Adipose tissue (tissue), 3 donors: ENCODE results near the gene RABGAP1. TPM values are rescaled to one million over a fixed set of nuclear protein-coding genes. Genes with fewer than 3 reads are reported as not detected.

Experiments
- H3K27ac ChIP-seq: one replicate; pipeline ENCODE4 v1.5.1; 2013; ENCODE audit warnings: low read depth, low read length
- WGBS, 3 donors: extraction: QIAGEN DNeasy Blood & Tissue Kit; methylation state at CpG; one replicate each; pipeline ENCODE4 v1.1.7; 2013; 5-methylcytosine and 5-hydroxymethylcytosine counted together
- polyA plus RNA-seq, 3 donors: library from polyadenylated mRNA; stranded (reverse); fragments of 200-250 nt; gene quantifications; one replicate each; pipeline ENCODE4 v1.2.3, GENCODE V29; 2013
- donor health status: healthy with polysubstance abuse.
- donor health status: Bipolar disorder and iron deficiency.
- donor health status: healthy.

RABGAP1 gene
- polyA plus RNA-seq, 3 donors, result 7.9 to 16.5 (median 16.1) TPM

DNA sequence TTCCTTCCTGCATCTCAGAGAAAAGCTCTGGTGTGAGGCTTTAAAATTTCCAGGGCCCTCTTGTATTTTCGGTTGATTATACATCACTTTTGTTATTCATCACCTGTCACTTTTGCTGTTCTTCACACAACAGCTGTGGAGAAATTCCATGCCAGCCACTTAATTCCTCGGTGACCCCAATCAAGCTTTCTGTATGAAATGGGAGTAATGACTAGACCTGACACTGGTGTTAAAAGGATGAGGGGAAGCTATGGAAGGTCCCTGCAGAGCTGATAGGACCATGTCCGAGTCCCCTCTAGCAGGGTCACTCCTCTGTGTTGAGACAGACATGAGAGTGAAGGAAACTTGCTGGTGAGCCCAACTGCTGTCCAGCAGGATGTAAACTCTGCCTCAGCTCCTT is 152.3 kb downstream of the RABGAP1 start:
- no peak overlapping the region for H3K27ac ChIP-seq
- WGBS, 3 donors, result 77 to 89% (median 77%) methylated on average over 3 of the region's 3 CpGs

GRCh38 chr9:123096987-123097386 is 156.2 kb downstream of the RABGAP1 start:
- 65 to 77% (median 70%) methylated on average over 3 of the region's 3 CpGs for WGBS, 3 donors
- no peak overlapping the region for H3K27ac ChIP-seq

DNA sequence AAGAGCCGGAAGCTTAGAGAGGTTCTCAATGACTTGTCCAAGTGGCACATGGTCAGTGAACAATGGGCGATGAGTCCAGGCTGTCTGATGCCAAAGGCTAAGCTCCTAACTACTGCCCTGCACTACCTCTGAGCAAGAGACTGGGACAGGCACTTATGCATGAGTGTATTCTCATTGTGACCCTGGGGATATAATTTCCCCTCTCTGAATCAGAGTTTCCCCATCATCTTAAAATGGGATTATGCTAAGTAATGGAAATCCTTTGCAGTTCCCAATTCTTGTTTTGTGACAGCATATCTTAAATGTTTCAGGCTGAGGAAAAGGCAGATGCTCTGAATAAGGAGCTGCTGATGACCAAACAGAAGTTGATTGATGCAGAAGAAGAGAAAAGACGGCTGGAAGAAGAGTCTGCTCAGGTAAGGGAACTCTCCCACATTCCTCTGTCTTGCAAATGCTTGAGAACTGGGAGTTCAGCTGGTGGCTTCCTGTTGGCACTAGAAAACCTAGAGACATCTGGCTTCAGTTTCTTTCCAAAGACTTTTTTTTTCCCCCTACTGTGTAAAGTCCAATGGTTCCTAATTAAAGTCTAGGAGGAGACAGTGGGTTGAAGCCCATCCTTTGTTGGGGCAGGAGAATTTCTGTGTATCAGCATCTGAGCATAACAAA is 156.7 kb downstream of the RABGAP1 start:
- H3K27ac ChIP-seq, result no peak overlapping the region
- WGBS, 3 donors, result 94 to 97% (median 96%) methylated on average over 3 of the region's 3 CpGs

DNA sequence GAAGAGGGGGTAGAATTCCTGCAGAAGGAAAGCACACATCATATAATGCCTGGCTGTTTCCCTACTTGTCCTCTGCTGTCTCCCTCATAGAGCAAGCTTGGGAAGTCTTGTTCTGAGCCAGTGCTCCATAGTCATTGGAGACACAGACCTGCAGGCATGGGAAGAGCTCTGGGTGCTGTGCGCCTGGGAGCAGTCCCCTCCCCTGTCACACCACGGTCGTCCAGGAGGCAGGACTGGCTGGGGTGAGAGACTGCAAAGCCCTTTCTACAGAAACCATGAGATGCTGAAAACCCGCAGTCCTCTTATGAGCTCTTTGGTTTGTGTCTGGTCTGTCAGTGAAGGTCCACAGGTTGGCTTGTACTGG is 157.3 kb downstream of the RABGAP1 start:
- 81 to 85% (median 83%) methylated on average over 4 of the region's 4 CpGs for WGBS, 3 donors

GRCh38 chr9:123099042-123099441 is 158.2 kb downstream of the RABGAP1 start:
- H3K27ac ChIP-seq, result no peak overlapping the region
- 93 to 97% (median 93%) methylated on average over 6 of the region's 6 CpGs for WGBS, 3 donors

More for the DNA sequence above, 157.3 kb downstream of the RABGAP1 start:
- no peak overlapping the region for H3K27ac ChIP-seq

DNA sequence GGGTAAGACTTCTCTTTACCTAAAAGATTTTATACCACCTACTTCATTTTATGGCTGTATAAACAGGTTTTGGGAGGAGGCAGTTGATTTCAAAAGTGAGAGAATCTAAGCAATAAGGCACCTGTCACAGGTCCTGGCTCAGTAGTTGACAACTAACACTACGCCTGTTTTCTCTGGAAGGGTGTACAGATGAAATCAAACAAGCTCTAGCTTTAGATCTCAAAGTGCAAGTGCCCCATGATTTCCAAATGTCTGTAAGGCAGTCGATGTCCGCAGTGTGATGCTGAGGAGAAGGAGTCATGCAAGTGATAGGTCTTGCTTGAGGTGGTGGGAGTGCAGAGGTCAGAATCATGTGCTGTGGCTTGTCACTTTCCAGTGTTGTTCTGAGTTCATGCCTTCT is 158.7 kb downstream of the RABGAP1 start:
- H3K27ac ChIP-seq, result no peak overlapping the region
- 89 to 97% (median 96%) methylated on average over 3 of the region's 3 CpGs for WGBS, 3 donors

GRCh38 chr9:123102375-123103113 is 161.7 kb downstream of the RABGAP1 start:
- 76 to 88% (median 83%) methylated on average over 3 of the region's 3 CpGs for WGBS, 3 donors
- no peak overlapping the region for H3K27ac ChIP-seq

DNA sequence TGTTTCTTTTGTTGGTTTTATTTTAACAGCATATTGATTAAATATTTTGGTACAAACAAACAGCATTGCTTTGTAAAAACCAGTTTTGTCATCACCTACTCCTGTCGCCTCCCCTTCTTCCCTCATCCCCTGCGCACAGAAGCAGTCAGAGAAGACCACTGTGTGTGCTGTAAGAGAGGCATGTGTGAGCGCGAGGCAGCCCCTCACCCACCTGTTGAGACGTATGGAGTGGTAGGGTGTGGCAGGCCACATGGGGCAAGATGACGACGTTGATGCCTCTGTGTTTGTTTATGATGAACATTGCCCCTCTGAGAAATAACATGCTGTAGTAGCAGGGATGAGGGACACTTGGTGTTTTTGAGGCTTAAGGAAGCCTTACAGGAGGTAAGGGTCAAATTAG is 164.0 kb downstream of the RABGAP1 start:
- WGBS, 3 donors, result 78 to 89% (median 80%) methylated on average over 7 of the region's 7 CpGs
- H3K27ac ChIP-seq, result no peak overlapping the region

DNA sequence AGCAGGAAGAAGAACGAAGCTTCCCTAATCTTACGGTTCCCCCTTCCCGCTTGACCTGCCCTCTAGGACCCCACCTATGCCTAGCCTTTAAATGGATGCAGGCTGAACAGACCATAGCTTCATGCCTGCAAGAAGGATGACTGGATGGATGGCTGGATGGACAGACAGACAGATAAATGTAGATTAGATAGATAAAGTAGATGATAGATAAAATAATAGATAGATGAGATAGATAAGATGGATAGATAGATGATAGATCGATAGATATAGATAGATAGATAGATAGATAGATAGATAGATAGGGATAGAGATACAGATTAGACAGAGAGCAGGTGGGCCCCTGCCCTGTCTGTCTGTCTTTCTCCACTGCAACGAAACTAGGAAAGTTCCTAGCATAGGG is 164.7 kb downstream of the RABGAP1 start:
- 84 to 91% (median 87%) methylated on average over 5 of the region's 5 CpGs for WGBS, 3 donors
- no peak overlapping the region for H3K27ac ChIP-seq

DNA sequence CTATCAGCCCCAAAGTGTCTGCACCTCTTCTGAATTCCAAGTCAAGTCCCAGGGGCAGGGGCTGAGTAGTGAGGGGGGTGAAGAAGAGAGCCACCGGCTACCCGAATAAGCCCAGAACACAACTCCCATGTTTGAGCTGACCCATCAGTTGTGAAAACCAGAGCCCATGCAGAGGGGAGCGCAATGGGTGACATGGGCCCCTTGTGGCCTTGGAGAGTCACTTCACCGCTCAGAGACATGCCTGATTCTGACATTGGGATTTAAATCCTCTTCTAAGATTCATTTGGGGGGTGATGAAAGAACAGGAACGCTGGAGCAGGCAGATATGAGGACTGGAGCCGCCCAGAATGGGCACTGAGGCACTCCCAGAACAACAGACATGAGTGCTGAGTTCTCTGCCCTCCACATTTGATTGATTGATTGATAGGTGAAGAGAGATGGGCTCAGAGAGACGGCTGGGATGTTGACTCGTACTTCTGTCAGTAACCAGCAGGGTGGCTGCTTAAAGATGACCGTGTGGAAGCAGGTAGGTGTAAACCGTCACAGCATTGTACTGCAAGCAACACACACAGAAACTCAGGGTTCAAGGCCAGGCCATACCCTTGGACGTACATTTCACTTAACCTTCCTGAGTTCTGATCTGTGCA is 166.9 kb downstream of the RABGAP1 start:
- WGBS, 3 donors, result 77 to 87% (median 80%) methylated on average over 11 of the region's 11 CpGs
- no peak overlapping the region for H3K27ac ChIP-seq

GRCh38 chr9:123108976-123109375 is 168.2 kb downstream of the RABGAP1 start:
- WGBS, 3 donors, result 85 to 91% (median 87%) methylated on average over 9 of the region's 9 CpGs
- no peak overlapping the region for H3K27ac ChIP-seq

DNA sequence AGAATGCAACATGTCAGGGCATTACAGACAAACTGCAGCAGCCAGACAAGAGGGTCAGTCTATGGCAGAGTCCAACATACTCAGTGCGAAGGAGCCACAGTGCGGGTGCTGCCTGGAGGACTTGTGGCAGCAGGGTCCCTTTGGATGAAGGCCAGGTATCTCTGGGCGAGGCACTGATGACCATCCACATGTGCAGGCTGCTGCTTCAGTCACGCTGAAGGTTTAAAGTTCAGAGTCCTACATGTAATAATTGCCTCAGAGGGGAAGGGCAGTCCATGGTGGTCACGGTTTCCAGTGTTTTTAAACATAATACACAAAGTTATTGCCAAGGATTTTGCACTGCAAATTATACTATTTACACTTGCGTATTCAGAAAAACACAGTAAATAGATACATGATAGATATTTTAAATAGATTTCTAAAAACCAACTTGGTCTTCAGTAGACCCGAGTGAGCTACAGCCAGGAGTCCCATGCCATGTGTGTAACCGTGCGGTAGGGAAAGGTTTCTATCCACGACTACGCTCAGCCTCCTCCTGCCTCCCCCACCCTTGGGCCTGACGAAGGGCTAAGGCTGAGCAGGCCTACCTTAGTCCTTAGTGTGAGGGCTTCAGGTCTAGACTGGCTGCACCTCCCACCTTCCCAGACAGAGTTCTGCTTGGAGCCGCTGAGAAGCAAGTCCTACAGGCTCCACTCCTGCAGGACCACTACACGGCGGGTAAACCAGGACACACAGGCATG is 168.9 kb downstream of the RABGAP1 start:
- 88 to 91% (median 89%) methylated on average over 15 of the region's 15 CpGs for WGBS, 3 donors
- no peak overlapping the region for H3K27ac ChIP-seq

GRCh38 chr9:123111427-123112014 is 170.7 kb downstream of the RABGAP1 start:
- H3K27ac ChIP-seq, result no peak overlapping the region
- 41 to 61% (median 59%) methylated on average over 8 of the region's 8 CpGs for WGBS, 3 donors

DNA sequence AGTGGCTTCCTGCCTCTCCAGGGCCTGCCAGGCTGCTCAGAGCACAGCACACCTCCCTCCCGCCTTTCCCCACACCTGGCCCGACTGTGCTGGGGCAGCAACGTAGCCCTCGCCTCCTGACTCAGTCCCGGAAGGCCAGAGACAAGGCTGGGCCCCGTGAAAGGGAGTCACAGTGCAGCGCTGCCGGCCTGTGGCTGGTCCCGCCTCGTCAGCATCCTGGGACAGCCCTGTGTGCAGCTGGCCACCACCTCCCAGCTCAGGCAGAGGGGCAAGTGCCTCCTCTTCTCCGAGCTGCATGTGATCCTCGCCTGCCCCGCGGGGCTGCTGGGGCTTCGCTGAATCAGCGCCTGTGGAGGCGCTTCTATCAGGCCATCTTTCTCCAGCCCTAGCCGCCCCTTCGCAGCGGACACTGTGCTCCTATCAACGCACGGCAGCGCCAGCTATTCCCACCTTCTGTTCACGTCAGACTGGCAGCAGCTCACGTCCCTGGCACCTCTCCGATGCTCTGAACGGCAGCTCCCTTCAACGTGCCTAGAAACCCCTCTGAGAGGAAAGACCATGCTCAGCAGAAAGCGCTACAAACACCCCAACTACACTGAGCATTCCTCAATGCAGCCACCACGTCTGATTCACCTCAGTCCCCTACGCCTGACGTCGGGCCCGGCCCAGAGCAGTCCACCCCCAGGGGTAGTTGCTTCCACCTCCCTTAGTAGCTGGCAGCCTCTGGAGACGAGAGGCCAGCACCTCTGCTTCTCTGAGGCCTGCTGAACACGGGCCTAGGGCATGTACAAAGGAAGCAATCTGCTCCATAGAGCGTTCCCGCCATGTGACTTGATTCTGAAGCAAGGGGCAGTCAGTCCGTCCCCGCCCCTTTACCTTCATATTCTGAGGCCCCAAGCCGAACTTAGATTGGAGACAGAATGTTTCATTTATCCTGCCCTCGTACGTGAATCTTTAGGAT is 171.5 kb downstream of the RABGAP1 start:
- H3K27ac ChIP-seq, result no peak overlapping the region
- 57 to 76% (median 69%) methylated on average over 43 of the region's 43 CpGs for WGBS, 3 donors

GRCh38 chr9:123113185-123113584 is 172.4 kb downstream of the RABGAP1 start:
- H3K27ac ChIP-seq, result no peak overlapping the region
- WGBS, 3 donors, result 76 to 90% (median 84%) methylated on average over 7 of the region's 7 CpGs

GRCh38 chr9:123115146-123115913 is 174.5 kb downstream of the RABGAP1 start:
- whole genome bisulfite sequencing, 3 donors, result 86 to 97% (median 88%) methylated on average over 16 of the region's 16 CpGs
- no peak overlapping the region for H3K27ac ChIP-seq

- whole genome bisulfite sequencing, 3 donors, result 67 to 91% (median 86%) methylated on average over 6 of the region's 6 CpGs
- no peak overlapping the region for H3K27ac ChIP-seq
Observed at GRCh38 chr9:123116036-123116435, 175.2 kb downstream of the RABGAP1 start.
